Small intestine (tissue), 7 donors: ENCODE data around the gene WDR38. TPM values are rescaled to one million over a fixed set of nuclear protein-coding genes. Genes with fewer than 3 reads are reported as not detected.
"Not testable (repeated sequence)": the region's sequence is repeated elsewhere in the genome, so short reads cannot be mapped to it uniquely, and the experiment has no call there.

Experiments used
- DNase-seq, 2 donors: peaks; one replicate each; pipeline versions ENCODE4 v3.0.0 to v3.0.0-alpha.2; 2013
- FAIRE-seq: peaks from 2 replicates; lab custom pipeline; 2012; peaks lifted over from hg19 to GRCh38; lab: Jason Lieb, UNC
- H3K27ac ChIP-seq, 3 donors: one replicate each; pipeline ENCODE4 v1.5.1; 2013; ENCODE audit warnings: low read length in 2 of 3, mild to moderate bottlenecking in 2 of 3, control low read depth in 1 of 3, inconsistent platforms in 1 of 3, low read depth in 1 of 3, moderate library complexity in 1 of 3
- H3K27me3 ChIP-seq, 3 donors: one replicate each; pipeline ENCODE4 v1.6.1; 2013; ENCODE audit warnings: low read length in 3 of 3, inconsistent platforms in 1 of 3; ENCODE audit not compliant: control insufficient read depth in 3 of 3, insufficient read depth in 3 of 3
- H3K36me3 ChIP-seq, 3 donors: one replicate each; pipeline ENCODE4 v1.6.1; 2013; ENCODE audit warnings: low read length in 3 of 3, inconsistent platforms in 1 of 3, low read depth in 1 of 3, mild to moderate bottlenecking in 1 of 3, moderate library complexity in 1 of 3; ENCODE audit not compliant: control insufficient read depth in 3 of 3, insufficient read depth in 2 of 3
- H3K4me1 ChIP-seq, 3 donors: one replicate each; pipeline ENCODE4 v1.6.1; 2013; ENCODE audit warnings: low read length in 2 of 3, inconsistent platforms in 1 of 3, low read depth in 1 of 3, mild to moderate bottlenecking in 1 of 3, moderate library complexity in 1 of 3; ENCODE audit not compliant: control insufficient read depth in 3 of 3, insufficient read depth in 2 of 3
- H3K4me3 ChIP-seq, 3 donors: one replicate each; pipeline ENCODE4 v1.5.1; 2013; ENCODE audit warnings: low read length in 3 of 3, control low read depth in 1 of 3, inconsistent platforms in 1 of 3, low read depth in 1 of 3, mild to moderate bottlenecking in 1 of 3, moderate library complexity in 1 of 3
- H3K9me3 ChIP-seq, 2 donors: one replicate each; pipeline ENCODE4 v1.6.1; 2013; ENCODE audit warnings: low read depth in 1 of 2, low read length in 1 of 2; ENCODE audit not compliant: control insufficient read depth in 2 of 2, insufficient read depth in 1 of 2
- WGBS, 3 donors: extraction: QIAGEN DNeasy Blood & Tissue Kit; methylation state at CpG; one replicate each; pipeline ENCODE4 v1.1.7; 2013; 5-methylcytosine and 5-hydroxymethylcytosine counted together
- polyA plus RNA-seq, 4 donors: library from polyadenylated mRNA; stranded (reverse) in 3 of 4; unstranded in 1 of 4; fragments of 200-250 nt in 3 of 4; fragments of 120-200 nt in 1 of 4; gene quantifications; one replicate each; pipeline versions ENCODE4 v1.2.1 to v1.2.3, GENCODE V29; 2013
- donor health status: healthy with polysubstance abuse.
- donor health status: control.
- donor health status: control.
- donor health status: Bipolar disorder and iron deficiency.
- donor health status: healthy.

The WDR38 gene
- polyA plus RNA-seq, 4 donors, result not detected

DNA sequence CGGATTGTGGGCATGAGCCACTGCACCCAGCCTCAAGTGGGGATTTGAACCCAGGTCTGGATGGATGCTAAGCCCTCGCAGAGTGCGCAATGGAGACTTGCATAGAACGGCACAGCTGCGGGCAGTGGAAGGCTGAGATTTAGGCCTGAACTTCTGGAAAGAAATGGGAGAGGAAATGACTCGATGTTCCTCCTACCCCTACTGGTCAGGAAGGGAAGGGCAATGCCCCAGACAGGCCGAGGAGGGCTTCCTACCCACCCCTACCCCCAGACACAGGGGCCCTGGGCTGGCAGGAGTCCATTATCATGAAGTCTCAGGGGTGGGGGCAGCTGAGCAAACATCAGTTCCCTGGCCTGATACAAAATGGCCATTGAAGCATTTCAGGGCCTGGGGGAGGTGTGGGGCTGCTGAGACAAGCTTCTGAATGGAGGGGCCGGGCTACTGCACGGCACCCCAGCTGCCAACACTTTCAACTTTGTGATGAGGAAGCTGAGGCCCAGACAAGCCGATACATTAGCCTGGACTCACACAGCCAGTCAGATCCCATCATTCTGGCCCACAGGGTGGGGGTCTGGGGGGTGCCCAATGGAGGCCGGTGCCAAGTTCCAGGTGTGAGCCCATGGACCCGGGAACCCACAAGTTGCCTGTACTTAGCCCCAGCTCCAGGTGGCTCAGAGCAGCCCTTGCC, 13.5 kb upstream of the WDR38 start:
- Histone ChIP-seq H3K4me1 (peaks cover 0 to 21% (median 4%) of the 10 kb centered on the region in 3 donors), H3K4me3 (no peak overlapping the region), H3K36me3 (no peaks in the 10 kb centered on the region), H3K9me3 (peaks cover 0 to 5% of the 10 kb centered on the region in 2 donors), H3K27ac (no peak overlapping the region), H3K27me3 (peaks cover 0 to 2% (median 0%) of the 10 kb centered on the region in 3 donors)
- no peak for FAIRE-seq
- no peak for DNase-seq
- 50 to 66% (median 54%) methylated on average over 12 of the region's 12 CpGs for WGBS, 3 donors

DNA sequence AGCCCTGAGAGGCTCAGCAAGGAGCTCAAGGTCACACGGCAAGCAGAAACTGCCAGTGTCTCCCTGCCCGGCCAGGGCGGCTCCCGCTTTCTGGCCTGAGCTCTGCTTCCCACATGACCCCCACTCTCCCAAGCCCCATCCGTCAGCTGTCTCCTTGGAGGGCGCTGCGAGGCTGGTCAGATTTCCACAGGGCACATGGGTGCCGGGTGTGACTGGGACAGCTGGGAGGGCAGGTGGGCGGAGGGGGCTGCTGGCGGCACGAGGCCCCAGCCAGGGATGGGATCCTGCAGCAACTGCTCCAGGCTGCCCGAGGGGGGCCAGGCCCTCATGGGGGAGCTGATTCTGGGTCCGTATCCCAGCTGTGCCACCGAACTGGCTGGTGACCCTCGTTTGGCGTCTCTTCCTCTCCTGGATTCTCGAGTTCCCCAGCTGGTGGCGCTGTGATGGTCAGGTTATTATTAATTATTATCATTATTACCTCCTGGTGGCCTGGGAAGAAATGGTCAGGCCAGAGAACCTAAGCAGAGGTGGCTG, 12.9 kb upstream of the WDR38 start:
- FAIRE-seq (no peak), DNase-seq (no peak)
- 56 to 81% (median 58%) methylated on average over 15 to 18 of the region's 18 CpGs for WGBS, 3 donors
- H3K9me3 ChIP-seq, result peaks cover 0 to 5% of the 10 kb centered on the region in 2 donors
- peaks cover 0 to 15% (median under 1%) of the 10 kb centered on the region in 3 donors for H3K4me1 ChIP-seq
- no peak overlapping the region for H3K4me3 ChIP-seq
- peaks cover 0 to 2% (median 0%) of the 10 kb centered on the region in 3 donors for H3K27me3 ChIP-seq
- H3K27ac ChIP-seq, result no peak overlapping the region
- H3K36me3 ChIP-seq, result no peaks in the 10 kb centered on the region

DNA sequence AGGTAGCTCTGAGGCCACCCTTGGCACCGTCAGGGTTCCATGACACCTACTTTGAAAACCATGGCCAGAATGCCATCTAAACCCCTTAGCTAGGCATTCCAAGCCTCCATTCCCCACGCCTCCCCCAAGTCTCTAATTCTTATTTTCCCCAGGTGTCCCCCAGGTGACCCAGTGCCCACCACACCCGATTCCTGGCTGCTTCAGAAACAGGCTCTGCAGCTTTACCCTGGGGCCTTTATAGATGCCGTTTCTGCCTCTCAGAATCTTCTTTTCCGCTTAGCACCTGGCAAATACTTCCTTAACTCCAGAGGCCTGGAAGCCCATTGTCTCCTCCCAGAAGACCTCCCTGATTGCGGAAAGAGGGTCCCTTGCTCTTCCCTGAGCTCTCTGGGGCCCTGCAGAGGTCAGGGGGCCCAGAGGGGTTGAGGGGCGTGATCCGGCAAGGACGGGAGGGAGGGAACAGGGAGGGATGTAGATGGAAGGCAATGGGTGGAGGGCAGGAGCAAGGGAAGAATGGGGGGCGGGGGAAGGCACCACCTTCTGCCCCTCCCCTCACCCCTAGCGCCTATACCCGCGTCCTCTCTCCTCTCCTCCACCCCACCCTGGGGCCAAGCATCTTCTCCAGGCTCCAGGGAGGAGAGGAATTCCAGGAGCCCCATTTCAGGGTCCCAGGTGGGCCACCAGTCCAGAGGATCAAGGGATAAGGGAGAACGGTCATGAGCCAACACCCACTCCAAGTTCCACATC, 12.0 kb upstream of the WDR38 start:
- Histone ChIP-seq H3K9me3 (peaks cover 0 to 5% of the 10 kb centered on the region in 2 donors), H3K36me3 (no peaks in the 10 kb centered on the region), H3K4me1 (peaks cover 0 to 8% (median 0%) of the 10 kb centered on the region in 3 donors), H3K27me3 (peaks cover 0 to 2% (median 0%) of the 10 kb centered on the region in 3 donors), H3K4me3 (no peak overlapping the region), H3K27ac (no peak overlapping the region)
- DNase-seq, result no peak
- FAIRE-seq, result no peak
- 70 to 76% (median 75%) methylated on average over 12 to 14 of the region's 14 CpGs for WGBS, 3 donors

DNA sequence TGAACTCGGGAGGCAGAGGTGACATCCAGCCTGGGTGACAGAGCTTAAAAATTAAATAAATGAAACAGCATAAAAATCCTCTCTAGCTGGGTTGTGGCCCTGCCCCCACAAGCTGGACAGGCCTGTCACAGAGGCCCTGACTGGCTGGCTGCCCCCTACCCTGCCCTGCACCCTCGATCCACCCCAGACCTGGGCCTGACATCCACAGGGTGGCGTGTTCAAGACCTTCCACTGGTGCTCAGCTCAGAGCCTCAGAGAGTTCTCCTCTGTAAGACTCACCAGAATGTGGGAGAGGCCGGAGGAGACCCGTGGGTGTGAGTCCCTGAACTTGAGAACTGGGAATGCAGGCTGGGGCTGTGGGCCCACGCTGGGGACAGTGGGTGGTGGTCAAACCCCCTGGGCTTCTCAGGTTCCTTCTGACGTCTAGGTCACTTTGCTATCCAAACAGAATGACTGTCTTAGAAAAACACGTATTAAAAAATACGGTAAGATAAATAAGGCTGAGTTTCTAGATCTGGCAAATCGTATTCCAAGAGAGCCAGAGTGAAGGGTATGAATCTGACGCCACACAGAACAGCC, 9.7 kb upstream of the WDR38 start:
- Histone ChIP-seq H3K27ac (no peak overlapping the region), H3K27me3 (no peaks in the 10 kb centered on the region), H3K36me3 (no peaks in the 10 kb centered on the region), H3K4me3 (no peak overlapping the region), H3K9me3 (no peaks in the 10 kb centered on the region), H3K4me1 (peaks cover 0 to 8% (median 0%) of the 10 kb centered on the region in 3 donors)
- WGBS, 3 donors, result 84 to 88% (median 86%) methylated on average over 11 of the region's 11 CpGs
- DNase-seq (no peak), FAIRE-seq (no peak)

DNA sequence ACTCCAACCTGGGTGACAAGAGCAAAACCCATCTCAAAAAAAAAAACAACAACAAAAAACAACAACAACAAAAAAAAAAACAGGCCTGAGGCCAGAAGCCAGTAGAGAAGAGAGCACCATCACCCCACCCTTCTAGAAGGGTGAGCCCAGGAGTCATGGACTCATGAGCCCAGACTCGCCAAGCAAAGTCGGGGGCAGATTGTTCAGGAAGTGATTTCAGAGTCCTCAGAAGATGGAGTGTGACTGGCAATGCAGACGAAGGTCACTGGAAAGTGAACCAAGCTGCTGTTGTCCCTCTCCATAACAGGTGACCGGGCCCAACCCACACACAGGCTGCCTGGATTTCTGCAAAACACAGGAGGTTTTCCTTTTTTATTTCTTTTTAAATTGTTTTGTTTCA, 9.0 kb upstream of the WDR38 start:
- Histone ChIP-seq H3K4me3 (no peak overlapping the region), H3K4me1 (peaks cover 0 to 8% (median 0%) of the 10 kb centered on the region in 3 donors), H3K27me3 (no peaks in the 10 kb centered on the region), H3K9me3 (no peaks in the 10 kb centered on the region), H3K27ac (no peak overlapping the region), H3K36me3 (no peaks in the 10 kb centered on the region)
- FAIRE-seq, result no peak
- DNase-seq, result no peak
- WGBS, 3 donors, result 56 to 64% (median 63%) methylated on average over 4 of the region's 4 CpGs

DNA sequence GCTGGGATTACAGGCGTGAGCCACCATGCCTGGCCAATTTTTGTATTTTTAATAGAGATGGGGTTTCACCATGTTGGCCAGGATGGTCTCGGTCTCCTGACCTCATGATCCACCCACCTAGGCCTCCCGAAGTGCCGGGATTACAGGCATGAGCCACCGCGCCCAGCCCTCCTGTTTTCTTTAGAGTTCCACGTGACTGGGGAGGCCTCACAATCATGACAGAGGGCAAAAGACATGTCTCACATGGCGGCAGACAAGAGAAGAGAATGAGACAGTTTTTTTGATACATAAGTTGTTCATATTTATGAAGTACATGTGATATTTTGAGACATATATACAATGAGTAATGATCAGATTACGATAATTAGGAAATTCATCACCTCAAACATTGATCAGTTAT, 6.8 kb upstream of the WDR38 start:
- FAIRE-seq, result not testable (repeated sequence)

DNA sequence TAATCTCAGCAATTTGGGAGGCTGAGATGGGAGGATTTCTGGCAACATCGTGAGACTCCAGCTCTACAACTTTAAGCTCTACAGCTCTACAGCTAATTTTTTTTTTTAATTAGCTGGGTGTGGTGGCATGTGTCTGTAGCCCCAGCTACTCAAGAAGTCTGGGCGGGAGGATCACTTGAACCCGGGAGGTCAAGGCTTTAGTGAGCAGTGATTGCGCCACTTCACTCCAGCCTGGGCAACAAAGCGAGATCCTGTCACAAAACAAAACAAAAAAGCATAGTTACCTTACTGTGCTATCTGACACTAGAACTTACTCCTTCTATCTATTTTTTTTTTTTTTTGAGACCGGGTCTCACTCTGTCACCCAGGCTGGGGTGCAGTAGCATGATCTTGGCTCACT, 6.3 kb upstream of the WDR38 start:
- 70 to 78% (median 76%) methylated on average over 6 of the region's 6 CpGs for WGBS, 3 donors
- Histone ChIP-seq H3K36me3 (no peaks in the 10 kb centered on the region), H3K9me3 (no peaks in the 10 kb centered on the region), H3K4me1 (no peaks in the 10 kb centered on the region), H3K27ac (no peak overlapping the region), H3K27me3 (no peaks in the 10 kb centered on the region), H3K4me3 (no peak overlapping the region)
- DNase-seq, result no peak
- FAIRE-seq, result no peak

More for the DNA sequence above, 6.8 kb upstream of the WDR38 start:
- H3K36me3 ChIP-seq, H3K9me3 ChIP-seq, H3K4me1 ChIP-seq, DNase-seq, H3K4me3 ChIP-seq, H3K27me3 ChIP-seq, H3K27ac ChIP-seq: not testable (repeated sequence)
- WGBS, 3 donors, result 83 to 92% (median 83%) methylated on average over 9 of the region's 9 CpGs

DNA sequence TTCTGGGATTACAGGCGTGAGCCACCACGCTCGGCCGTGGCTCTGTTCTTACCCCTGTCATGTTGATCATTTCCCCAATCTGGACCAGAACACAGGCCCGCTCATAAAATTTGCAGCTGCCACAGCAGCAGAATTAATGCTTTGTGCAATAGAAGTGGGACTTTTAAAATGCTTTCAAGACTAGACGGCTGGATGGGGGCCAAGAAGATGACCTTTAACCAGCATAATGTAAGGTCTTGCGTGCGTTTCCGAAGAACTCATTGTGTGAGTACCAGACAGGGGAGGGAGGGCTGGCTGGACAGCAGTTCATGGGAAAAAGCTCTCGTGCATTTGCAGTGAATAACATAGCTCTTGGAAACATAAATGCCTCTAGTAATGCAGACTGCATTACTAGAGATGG, 3.5 kb upstream of the WDR38 start:
- no peak overlapping the region for H3K4me3 ChIP-seq
- WGBS, 3 donors, result 18 to 43% (median 23%) methylated on average over 10 of the region's 10 CpGs
- H3K27ac ChIP-seq, result no peak overlapping the region
- H3K36me3 ChIP-seq, result no peaks in the 10 kb centered on the region
- H3K4me1 ChIP-seq, result peaks cover 0 to 8% (median 3%) of the 10 kb centered on the region in 3 donors
- H3K9me3 ChIP-seq, result no peaks in the 10 kb centered on the region
- H3K27me3 ChIP-seq, result no peaks in the 10 kb centered on the region
- no peak for FAIRE-seq
- peak; percentile 66 to 82 for DNase-seq
